Ishikawa (cell line): ENCODE data around the gene RNU5D-1.

ENCODE experiments used
- CEBPB ChIP-seq: IDR thresholded peaks from 2 replicates; pipeline ENCODE4 v1.6.1; 2012
- CREB1 ChIP-seq: IDR thresholded peaks from 2 replicates; pipeline ENCODE4 v1.6.1; 2012; ENCODE audit warnings: low read depth
- EGR1 ChIP-seq: IDR thresholded peaks from 2 replicates; pipeline ENCODE4 v1.6.1; 2012
- EP300 ChIP-seq: IDR thresholded peaks from 2 replicates; pipeline ENCODE4 v1.6.1; 2012; ENCODE audit warnings: borderline replicate concordance
- FOXM1 ChIP-seq: IDR thresholded peaks from 2 replicates; pipeline ENCODE4 v1.6.1; 2012; ENCODE audit warnings: low read depth, borderline replicate concordance
- NFIC ChIP-seq: IDR thresholded peaks from 2 replicates; pipeline ENCODE4 v1.6.1; 2012
- RAD21 ChIP-seq: IDR thresholded peaks from 2 replicates; pipeline ENCODE4 v1.6.1; 2012; ENCODE audit warnings: low read depth
- TAF1 ChIP-seq: IDR thresholded peaks from 2 replicates; pipeline ENCODE4 v1.6.1; 2012; ENCODE audit warnings: low read depth, mild to moderate bottlenecking
- TCF12 ChIP-seq: IDR thresholded peaks from 2 replicates; pipeline ENCODE4 v1.6.1; 2012; ENCODE audit warnings: low read depth
- TEAD4 ChIP-seq: IDR thresholded peaks from 2 replicates; pipeline ENCODE4 v1.6.1; 2012
- YY1 ChIP-seq: IDR thresholded peaks from 2 replicates; pipeline ENCODE4 v1.6.1; 2012; ENCODE audit warnings: low read depth
- ZBTB7A ChIP-seq: IDR thresholded peaks from 2 replicates; pipeline ENCODE4 v1.6.1; 2012; ENCODE audit warnings: low read depth
- TF ChIP-seq, protein P1 (sequence below): IDR thresholded peaks from 2 replicates; pipeline ENCODE4 v1.6.1; 2012
- TF ChIP-seq, protein P2 (sequence below): IDR thresholded peaks from 2 replicates; pipeline ENCODE4 v1.6.1; 2012; ENCODE audit warnings: low read depth, mild to moderate bottlenecking
- TF ChIP-seq, protein P3 (sequence below): IDR thresholded peaks from 2 replicates; pipeline ENCODE4 v1.6.1; 2012

Gene RNU5D-1

DNA sequence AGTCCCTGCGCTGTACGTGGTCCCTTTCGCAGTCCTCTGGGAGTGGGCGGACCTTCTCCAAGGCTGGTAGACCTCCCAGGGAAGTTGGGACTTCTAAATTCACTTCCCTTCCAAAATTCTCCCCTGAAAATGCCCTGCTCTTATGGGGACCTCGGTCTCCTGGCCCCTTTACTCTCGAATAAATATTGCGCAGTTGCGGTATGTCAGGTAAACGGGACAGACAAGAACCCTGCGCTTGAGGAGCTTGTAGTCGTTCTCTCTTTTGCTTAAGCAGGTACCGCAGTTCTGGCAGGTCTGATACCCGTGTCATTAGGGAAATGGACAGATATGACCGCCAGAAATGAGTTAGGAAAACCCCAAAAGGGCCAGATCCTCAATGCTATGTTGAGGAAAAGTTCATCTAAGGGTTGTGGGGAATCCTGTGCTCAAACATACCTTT lies 9.2 kb upstream of the RNU5D-1 start:
- TF ChIP-seq CEBPB: no peak
- TF ChIP-seq EGR1: peak; percentile 20; the same call in 1 of the 2 replicates
- TF ChIP-seq RAD21: no peak

DNA sequence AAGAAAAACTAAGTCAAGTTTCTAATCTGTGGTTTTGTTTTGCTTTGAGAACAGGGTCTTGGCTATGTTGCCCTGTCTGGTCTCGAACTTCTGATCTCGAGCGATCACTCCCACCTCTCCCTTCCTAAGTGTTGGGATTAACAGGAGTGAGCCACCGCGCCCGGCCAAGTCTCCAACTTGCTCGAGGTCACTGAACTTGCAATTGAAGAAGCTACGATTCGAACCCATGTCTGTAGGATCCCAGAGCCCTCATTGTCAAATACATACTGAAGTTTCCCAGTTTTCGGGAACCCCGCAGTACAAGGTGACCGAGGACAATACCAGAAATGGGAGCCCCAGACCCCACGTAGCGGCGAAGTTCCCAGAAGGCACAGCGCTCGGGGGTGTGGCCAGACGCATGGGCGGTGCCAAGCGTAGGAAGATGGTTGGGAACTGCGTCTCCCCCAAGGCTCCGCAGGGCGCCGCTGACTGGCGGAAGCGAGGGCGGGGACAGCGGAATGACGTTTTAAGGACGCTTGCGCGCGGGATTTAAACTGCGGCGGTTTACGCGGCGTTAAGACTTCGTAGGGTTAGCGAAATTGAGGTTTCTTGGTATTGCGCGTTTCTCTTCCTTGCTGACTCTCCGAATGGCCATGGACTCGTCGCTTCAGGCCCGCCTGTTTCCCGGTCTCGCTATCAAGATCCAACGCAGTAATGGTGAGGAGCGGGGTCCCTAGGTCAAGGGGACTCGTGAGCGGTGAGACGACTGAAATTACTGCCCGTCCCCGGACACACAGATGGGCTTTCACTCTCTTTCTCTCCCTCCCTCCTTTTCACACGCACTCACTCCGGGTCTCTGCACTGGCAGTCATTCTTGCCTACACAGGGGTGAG lies 8.6 kb upstream of the RNU5D-1 start, which contains the start of gene KIF2C:
TSS of gene KIF2C (plus strand) at position 531 of the 872 bp plus-strand sequence. CDS start at position 627, 96 bp downstream.
- TF ChIP-seq TCF12 (peak; percentile 59), ZBTB7A (no peak), TEAD4 (0 out of 2 replicates have a peak, but pooled peaks have one; percentile 4), YY1 (peak; percentile 58; the same call in 1 of the 2 replicates), EGR1 (0 out of 2 replicates have a peak, but pooled peaks have one; percentile 10), CEBPB (no peak), TAF1 (no peak; the same call in none of the 2 replicates), FOXM1 (peak; percentile 99), EP300 (peak; percentile 17; the same call in 1 of the 2 replicates), CREB1 (peak; percentile 87), RAD21 (no peak), NFIC (no peak)
- TF ChIP-seq, protein P1, sequence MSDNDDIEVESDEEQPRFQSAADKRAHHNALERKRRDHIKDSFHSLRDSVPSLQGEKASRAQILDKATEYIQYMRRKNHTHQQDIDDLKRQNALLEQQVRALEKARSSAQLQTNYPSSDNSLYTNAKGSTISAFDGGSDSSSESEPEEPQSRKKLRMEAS: peak; percentile 55; the same call in 1 of the 2 replicates
- TF ChIP-seq, protein P2, sequence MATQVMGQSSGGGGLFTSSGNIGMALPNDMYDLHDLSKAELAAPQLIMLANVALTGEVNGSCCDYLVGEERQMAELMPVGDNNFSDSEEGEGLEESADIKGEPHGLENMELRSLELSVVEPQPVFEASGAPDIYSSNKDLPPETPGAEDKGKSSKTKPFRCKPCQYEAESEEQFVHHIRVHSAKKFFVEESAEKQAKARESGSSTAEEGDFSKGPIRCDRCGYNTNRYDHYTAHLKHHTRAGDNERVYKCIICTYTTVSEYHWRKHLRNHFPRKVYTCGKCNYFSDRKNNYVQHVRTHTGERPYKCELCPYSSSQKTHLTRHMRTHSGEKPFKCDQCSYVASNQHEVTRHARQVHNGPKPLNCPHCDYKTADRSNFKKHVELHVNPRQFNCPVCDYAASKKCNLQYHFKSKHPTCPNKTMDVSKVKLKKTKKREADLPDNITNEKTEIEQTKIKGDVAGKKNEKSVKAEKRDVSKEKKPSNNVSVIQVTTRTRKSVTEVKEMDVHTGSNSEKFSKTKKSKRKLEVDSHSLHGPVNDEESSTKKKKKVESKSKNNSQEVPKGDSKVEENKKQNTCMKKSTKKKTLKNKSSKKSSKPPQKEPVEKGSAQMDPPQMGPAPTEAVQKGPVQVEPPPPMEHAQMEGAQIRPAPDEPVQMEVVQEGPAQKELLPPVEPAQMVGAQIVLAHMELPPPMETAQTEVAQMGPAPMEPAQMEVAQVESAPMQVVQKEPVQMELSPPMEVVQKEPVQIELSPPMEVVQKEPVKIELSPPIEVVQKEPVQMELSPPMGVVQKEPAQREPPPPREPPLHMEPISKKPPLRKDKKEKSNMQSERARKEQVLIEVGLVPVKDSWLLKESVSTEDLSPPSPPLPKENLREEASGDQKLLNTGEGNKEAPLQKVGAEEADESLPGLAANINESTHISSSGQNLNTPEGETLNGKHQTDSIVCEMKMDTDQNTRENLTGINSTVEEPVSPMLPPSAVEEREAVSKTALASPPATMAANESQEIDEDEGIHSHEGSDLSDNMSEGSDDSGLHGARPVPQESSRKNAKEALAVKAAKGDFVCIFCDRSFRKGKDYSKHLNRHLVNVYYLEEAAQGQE: no peak
- TF ChIP-seq, protein P3, sequence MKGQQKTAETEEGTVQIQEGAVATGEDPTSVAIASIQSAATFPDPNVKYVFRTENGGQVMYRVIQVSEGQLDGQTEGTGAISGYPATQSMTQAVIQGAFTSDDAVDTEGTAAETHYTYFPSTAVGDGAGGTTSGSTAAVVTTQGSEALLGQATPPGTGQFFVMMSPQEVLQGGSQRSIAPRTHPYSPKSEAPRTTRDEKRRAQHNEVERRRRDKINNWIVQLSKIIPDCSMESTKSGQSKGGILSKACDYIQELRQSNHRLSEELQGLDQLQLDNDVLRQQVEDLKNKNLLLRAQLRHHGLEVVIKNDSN: no peak

DNA sequence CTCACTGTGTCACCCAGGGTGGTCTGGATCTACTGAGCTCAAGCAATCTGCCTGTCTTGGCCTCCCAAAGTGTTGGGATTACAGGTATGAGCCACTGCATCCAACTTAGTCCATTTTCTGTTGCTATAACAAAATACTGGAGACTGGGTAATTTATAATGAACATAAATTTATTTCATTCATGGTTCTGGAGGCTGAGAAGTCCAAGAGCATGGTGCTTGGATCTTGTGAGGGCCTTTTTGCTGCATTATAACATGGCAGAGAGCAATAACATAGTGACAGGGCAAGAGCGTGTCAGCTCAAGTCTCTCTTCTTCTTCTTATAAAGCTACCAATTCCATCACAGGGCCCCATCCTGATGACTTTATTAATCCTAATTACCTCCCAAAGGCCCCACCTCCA lies 5.0 kb upstream of the RNU5D-1 start:
- TF ChIP-seq FOXM1: no peak
- TF ChIP-seq, protein P3: no peak
- TF ChIP-seq, protein P1: no peak
- TF ChIP-seq TCF12: no peak
- no peak for TF ChIP-seq TAF1
- TF ChIP-seq TEAD4: no peak
- no peak for TF ChIP-seq CEBPB
- no peak for TF ChIP-seq EP300
- TF ChIP-seq CREB1: no peak
- TF ChIP-seq EGR1: no peak
- no peak for TF ChIP-seq NFIC
- TF ChIP-seq, protein P2: no peak
- no peak for TF ChIP-seq RAD21
- no peak for TF ChIP-seq ZBTB7A
- TF ChIP-seq YY1: no peak

DNA sequence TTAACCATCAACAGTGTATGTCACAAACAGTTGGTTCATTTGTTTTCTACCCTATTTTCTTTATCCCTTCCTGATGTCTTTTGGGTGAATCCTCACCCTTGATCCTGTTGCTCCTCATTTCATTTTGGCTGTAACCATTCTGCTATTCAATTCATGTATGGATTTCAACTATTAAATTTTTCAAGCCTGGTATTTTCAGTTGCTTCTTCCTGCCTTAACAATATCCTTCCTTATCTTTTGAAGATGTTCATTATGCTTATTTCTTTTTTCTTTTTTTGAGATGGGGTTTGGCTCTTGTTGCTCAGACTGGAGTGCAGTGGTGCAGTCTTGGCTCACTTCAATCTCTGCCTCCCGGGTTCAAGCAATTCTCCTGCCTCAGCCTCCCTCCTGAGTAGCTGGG lies 2.8 kb upstream of the RNU5D-1 start:
- TF ChIP-seq TAF1: no peak
- TF ChIP-seq, protein P1: no peak
- TF ChIP-seq EGR1: no peak
- no peak for TF ChIP-seq FOXM1
- TF ChIP-seq, protein P2: no peak
- no peak for TF ChIP-seq ZBTB7A
- no peak for TF ChIP-seq RAD21
- TF ChIP-seq YY1: no peak
- TF ChIP-seq EP300: no peak
- TF ChIP-seq, protein P3: no peak
- TF ChIP-seq TCF12: no peak
- TF ChIP-seq TEAD4: no peak
- no peak for TF ChIP-seq CEBPB
- no peak for TF ChIP-seq CREB1
